ENCODE results near the gene SORCS2.

The SORCS2 gene

GRCh38 chr4:7423801-7424552, 231.6 kb downstream of the SORCS2 start:
- TF ChIP-seq CTCF (conservative IDR thresholded peaks at IDR 0.05) = no peak
- H3K27ac ChIP-seq = no peak overlapping the region

- no peak for TF ChIP-seq CTCF (conservative IDR thresholded peaks at IDR 0.05)
- no peak overlapping the region for H3K27ac ChIP-seq
Observed at GRCh38 chr4:7424553-7425111, 232.3 kb downstream of the SORCS2 start.

- no peak for TF ChIP-seq CTCF (conservative IDR thresholded peaks at IDR 0.05)
Observed at GRCh38 chr4:7425124-7425523, 232.8 kb downstream of the SORCS2 start.

GRCh38 chr4:7425591-7426468, 233.5 kb downstream of the SORCS2 start:
- no peak for TF ChIP-seq CTCF (conservative IDR thresholded peaks at IDR 0.05)
- no peak overlapping the region for H3K27ac ChIP-seq

More at GRCh38 chr4:7425124-7425523, 232.8 kb downstream of the SORCS2 start:
- H3K27ac ChIP-seq = no peak overlapping the region

- no peak overlapping the region for H3K27ac ChIP-seq
- TF ChIP-seq CTCF (conservative IDR thresholded peaks at IDR 0.05) = no peak
Observed at GRCh38 chr4:7426525-7427171, 234.3 kb downstream of the SORCS2 start.

- no peak for TF ChIP-seq CTCF (conservative IDR thresholded peaks at IDR 0.05)
- H3K27ac ChIP-seq = no peak overlapping the region
Observed at GRCh38 chr4:7427361-7427760, 235.0 kb downstream of the SORCS2 start.

- H3K27ac ChIP-seq = no peak overlapping the region
- no peak for TF ChIP-seq CTCF (conservative IDR thresholded peaks at IDR 0.05)
Observed at GRCh38 chr4:7427831-7428260, 235.5 kb downstream of the SORCS2 start.
